Suprapubic skin (tissue), 4 donors: Measurements from ENCODE around the gene DPYSL5.

Experiments
- CTCF ChIP-seq, 2 donors: fragments of 200-600 bp in 1 of 2; fragments of 450-650 bp in 1 of 2; sonication (generic) in 1 of 2; IDR thresholded peaks; one replicate each; pipeline ENCODE4 v1.5.1; 2016 to 2019; ENCODE audit warnings: antibody characterized with exemption in 2 of 2, mild to moderate bottlenecking in 1 of 2, moderate library complexity in 1 of 2
- EP300 ChIP-seq: sonication (generic); formaldehyde crosslinking; IDR thresholded peaks from one replicate; pipeline ENCODE4 v1.6.1; 2017; ENCODE audit warnings: antibody characterized with exemption
- POLR2A ChIP-seq, 2 donors: fragments of 450-650 bp; IDR thresholded peaks; one replicate each; pipeline ENCODE4 v1.6.1; 2017; ENCODE audit warnings: antibody characterized with exemption in 2 of 2, mild to moderate bottlenecking in 2 of 2, moderate library complexity in 2 of 2
- POLR2AphosphoS5 ChIP-seq, 3 donors: sonication (generic); formaldehyde crosslinking; IDR thresholded peaks; one replicate each; pipeline ENCODE4 v1.6.1; 2017; ENCODE audit warnings: antibody characterized with exemption in 3 of 3

- TF ChIP-seq CTCF (IDR thresholded peaks at IDR 0.05) (no peak), POLR2A (IDR thresholded peaks at IDR 0.05) (no peak), POLR2AphosphoS5 (IDR thresholded peaks at IDR 0.05) (no peak), EP300 (no peak)
Measured at GRCh38 chr2:26979741-26980140, 131.8 kb downstream of the DPYSL5 start.
